GM21381 (cell line): ENCODE results near the gene SSNA1.
"Not testable (repeated sequence)": the region's sequence is repeated elsewhere in the genome, so short reads cannot be mapped to it uniquely, and the experiment has no call there.

Experiments used
- ATAC-seq: cut with Tn5 transposase; IDR thresholded peaks from one replicate; pipeline ENCODE4 v1.9.1; 2021; ENCODE audit warnings: mild to moderate bottlenecking, moderate library complexity; ENCODE audit not compliant: unreplicated experiment

Gene SSNA1

DNA sequence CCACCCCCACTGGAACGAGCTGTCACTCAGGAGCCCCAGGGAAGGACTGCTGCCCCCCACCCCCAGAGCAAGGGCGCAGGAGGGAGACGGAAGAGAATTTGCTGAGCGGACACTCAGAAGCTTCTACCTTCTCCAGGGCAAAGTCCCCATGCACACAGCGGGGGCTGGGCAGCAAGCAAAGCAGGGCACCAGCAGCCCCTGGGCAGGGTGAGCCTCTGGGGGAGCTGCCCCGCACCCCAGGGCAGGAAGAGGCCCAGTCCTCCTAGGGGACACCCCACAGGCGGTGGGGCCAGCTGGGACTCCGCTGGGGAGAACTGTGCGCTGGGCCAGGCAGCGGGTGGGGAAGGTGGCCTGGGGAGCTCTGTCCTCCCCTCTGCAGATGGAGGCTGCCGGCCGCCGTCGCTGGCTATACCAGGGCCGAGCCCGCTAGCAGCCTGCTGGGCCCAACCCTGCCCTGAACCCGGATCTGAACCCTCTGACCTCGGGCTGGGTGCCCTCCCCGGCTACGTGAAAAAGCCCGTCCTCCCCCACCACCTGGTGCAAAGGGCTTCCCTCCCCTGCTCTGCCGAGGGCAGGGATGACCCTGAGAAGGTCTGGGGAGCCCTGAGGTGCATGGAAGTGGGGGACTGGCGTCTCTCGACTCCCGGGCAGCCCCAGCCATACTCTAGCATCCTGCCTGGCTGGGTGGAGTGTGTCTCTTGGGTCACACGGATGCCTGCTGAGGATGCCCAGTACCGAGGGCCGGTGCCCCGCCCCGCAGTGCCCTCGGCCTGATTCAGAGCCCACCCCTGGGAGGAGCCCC, 41.6 kb downstream of the SSNA1 start:
- ATAC-seq, result no peak

DNA sequence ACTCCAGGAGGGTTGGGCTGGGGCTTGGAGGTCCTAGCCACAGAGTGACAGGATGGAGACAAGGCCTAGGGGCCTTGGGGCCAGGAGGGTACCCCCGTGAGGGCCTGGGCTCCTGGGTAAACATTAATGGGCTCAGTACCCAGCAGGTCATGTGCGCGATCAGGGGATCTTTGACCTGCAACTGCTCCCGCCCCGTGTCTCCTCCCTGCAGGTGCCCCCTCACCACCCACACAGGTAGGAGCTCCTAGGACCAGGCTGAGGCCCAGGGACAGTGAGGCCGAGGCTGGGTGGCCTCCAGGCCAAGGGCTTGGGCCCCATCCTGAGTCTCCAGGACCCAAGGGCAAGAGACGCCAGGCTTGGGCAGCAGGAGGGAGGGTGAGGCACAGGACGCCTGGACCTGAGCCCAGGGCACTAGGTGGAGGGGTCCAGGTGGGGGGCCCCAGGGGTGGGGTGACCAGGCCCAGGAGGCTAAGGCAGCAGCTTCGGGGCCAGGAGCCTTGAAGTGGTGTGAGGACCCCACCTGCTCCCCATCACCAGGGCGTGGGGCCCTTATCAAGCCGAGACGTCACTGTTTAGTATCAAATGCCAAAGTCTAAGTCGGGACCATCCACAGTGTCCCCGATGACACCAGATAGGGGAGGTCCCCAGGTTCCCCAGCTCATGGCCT, 42.4 kb downstream of the SSNA1 start, which contains the start of gene SLC34A3:
TSS of gene SLC34A3 (plus strand) at position 197 of the 667 bp plus-strand sequence. CDS start 802 bp downstream, outside the sequence.
- no peak for ATAC-seq

DNA sequence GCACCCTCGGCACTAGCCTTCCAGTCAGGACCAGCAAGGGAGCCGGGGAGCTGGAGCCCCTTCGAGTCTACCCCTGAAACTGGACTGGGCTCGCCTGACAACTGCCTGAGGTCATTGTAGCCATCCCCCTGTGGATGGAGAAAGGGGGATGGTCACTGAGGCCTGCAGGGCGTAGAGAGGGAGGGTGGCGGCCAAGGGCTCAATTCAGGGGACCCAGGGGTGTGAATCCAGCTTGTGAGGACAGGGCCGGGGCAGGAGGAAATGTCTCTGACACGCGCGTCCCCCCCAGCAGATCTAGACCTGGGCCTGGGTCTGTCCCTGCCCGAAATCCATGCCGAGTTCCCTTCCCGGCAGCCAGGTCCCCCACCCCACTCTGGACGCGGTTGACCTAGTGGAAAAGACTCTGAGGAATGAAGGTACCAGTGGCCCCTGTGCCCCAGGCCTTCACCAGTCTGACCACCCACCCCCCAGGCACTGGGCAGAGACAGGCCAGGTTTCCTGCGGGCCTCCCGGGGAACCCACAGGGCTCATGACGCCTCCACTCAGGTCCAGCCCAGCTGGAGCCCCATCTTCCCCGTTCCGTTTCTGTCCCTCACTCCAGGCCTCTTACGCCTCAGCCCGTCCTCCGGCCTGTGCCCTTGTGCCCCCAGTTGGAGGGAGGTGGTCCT, 43.0 kb downstream of the SSNA1 start:
- ATAC-seq, result no peak

DNA sequence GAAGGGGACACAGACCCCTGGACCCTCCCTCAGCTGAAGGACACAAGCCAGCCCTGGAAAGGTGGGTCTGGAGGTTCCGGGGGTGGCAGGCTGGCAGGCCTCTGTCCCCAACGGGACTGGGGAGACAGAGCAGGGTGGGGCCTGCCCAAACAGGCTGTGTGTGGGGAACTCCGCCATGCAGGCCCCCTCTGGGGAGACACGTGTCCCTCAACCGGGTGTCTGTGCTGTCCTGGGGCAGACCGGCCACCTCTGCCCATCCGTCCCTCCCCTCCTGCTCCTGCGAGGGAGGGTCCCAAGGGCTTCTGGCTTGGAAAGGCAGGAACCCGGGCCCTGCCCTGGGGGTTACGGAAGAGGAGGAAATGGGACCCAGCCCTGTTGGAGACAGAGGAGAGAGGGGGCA, 43.6 kb downstream of the SSNA1 start:
- ATAC-seq, result no peak

DNA sequence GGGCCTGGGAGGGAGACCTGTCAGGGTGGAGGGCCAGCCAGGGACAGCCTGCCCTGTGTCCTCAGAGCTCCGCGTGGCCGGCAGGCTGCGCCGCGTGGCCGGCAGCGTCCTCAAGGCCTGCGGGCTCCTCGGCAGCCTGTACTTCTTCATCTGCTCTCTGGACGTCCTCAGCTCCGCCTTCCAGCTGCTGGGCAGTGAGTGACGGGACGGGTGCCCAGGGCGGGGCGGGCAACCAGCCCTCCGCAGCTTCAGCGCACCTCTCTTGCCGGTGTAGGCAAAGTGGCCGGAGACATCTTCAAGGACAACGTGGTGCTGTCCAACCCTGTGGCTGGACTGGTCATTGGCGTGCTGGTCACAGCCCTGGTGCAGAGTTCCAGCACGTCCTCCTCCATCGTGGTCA, 44.0 kb downstream of the SSNA1 start:
- no peak for ATAC-seq

DNA sequence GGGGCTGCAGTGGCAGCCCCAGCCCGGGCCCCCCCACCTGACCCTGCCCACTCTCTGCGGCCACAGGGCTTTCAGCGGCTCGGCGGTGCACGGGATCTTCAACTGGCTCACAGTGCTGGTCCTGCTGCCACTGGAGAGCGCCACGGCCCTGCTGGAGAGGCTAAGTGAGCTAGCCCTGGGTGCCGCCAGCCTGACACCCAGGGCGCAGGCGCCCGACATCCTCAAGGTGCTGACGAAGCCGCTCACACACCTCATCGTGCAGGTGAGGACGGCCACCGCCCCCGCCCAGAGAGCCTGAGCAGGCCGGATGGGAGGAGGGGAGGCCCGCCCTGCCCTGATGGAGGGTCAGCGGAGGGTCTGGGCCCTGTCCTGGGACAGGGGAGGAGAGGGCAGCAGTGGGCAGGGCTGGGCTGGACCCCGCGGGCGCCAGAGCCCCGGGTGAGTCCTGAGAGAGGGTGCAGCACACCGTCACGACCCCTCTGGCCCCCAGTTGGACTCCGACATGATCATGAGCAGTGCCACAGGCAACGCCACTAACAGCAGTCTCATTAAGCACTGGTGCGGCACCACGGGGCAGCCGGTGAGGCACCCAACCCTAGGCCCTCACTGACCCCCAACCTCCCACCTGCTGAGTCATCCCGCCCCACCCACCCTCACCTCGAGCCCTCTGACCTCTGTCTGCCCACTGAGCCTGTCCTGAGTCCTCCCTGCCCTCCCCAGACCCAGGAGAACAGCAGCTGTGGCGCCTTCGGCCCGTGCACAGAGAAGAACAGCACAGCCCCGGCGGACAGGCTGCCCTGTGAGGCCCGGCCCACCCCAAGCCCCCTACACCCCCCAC, 44.9 kb downstream of the SSNA1 start:
- no peak for ATAC-seq

DNA sequence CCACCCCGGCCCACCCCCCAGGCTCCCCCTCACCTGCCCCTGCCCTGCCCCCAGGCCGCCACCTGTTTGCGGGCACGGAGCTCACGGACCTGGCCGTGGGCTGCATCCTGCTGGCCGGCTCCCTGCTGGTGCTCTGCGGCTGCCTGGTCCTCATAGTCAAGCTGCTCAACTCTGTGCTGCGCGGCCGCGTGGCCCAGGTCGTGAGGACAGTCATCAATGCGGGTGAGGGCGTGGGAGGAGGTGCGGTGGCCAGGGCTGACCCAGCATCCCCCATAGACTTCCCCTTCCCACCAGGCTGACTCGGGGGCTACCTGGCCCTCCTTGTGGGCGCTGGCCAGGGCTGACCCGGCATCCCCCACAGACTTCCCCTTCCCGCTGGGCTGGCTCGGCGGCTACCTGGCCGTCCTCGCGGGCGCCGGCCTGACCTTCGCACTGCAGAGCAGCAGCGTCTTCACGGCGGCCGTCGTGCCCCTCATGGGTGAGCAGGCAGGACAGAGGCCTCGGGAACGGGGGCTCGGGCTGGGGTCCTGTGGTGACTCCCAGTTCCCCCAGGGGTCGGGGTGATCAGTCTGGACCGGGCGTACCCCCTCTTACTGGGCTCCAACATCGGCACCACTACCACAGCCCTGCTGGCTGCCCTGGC, 45.7 kb downstream of the SSNA1 start:
- ATAC-seq, result no peak

DNA sequence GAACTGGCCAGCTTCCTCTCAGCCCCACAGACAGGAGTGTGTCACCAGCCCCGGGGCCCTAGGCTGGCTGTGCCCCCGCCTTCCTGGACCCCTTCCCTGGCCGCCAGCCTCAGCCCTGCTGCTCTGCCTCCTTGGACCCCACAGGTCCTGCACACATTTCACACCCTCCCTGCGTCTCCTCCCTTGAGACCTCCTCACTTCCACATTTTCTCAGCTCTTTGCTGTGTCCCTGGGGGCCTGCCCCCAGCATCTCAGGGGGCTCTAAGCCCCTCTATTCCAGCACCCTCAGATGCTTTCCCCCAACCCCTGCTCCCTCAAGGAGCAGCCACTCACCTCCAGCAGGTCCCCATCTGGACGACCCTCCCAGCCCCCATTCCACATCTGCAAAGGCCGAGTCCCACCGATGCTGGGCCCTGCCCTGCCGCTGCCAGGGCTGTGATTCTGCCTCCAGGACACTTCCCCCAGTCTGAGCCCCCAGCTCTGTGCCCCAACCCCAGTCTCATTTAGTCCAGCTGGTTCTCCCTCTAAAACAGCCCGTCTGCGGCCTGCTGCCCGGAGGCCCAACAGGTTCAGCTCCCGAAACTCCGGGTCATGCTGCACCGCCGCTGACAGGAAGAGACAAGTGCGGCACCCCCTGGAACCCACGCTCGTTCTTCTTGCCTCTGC, 46.4 kb downstream of the SSNA1 start:
- no peak for ATAC-seq

DNA sequence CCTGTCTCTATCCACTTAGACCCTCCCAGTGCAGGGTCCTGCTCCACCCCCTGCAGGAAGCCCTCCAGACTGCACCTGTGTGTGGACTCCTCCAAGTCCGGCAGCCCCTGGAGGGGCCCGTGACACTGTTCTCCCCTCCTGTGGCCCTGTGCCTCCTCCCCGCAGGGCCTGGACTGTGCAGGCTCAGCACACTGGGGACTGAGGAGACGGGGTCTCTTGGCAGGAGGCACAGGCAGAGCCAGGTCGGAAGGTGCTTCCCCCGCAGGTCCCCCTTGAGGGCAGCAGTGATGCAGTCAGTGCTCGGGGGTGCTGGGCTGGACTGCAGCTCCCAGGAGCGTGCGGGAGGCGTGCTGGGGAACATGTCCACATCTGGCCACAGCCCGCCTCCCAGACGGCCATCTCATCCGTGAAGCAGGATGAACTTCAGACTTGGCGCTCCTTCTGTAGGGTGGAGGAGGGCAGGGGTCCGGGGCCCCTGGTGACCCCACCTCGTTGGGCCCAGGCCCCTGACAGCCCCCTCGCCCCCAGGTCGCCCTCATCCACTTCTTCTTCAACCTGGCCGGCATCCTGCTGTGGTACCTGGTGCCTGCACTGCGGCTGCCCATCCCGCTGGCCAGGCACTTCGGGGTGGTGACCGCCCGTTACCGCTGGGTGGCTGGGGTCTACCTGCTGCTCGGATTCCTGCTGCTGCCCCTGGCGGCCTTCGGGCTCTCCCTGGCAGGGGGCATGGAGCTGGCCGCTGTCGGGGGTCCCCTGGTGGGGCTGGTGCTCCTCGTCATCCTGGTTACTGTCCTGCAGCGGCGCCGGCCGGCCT, 47.2 kb downstream of the SSNA1 start:
- ATAC-seq, result no peak

DNA sequence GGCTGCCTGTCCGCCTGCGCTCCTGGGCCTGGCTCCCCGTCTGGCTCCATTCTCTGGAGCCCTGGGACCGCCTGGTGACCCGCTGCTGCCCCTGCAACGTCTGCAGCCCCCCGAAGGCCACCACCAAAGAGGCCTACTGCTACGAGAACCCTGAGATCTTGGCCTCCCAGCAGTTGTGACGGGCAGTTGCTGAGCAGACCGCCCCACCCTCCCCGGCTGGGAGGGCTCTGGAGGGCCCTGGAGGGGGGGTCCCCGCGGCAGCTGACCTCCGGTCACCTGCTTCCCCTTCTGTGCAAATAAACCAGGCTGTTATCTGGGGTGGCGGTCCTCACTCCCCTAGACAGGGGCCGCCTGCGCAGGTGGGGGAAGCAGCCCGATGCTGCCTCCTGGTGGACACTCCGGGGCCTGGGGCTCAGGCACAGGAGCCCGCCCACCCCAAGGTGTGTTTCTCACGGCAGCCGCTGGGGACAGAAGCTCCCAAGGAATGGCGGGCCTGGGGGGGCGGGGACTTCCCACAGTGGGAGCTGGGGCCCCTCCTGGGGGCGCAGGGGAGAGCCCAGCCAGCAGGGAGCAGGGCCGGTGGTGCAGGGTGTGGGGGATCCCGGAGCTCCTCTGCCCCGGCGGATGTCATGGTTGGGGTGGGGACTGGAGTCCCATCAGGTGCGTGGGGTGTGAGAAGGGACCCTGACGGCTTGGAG, 47.9 kb downstream of the SSNA1 start:
- no peak for ATAC-seq

DNA sequence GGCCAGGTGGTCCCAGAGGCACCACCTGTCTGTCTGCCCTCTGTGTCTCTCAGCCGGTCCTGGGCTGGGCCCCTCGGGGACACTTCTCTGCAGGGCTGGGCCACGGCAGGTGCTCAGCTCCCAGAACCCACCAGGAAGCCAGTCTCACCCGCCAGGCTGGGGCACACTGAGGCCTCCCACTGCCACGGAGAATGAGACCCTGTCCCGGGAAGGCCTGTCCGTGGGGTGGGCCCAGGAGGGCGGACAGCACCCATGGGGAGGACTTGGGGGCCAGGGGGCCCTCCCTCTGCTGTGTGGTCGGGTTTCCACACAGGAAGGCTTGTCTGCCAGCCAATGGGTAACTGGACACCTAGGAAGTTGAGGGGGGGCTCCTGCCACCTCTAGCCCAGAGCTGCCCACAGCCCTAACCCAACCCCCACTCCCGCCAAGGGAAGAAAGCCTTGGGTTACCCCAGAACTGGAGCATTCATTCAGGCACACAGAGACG, 48.5 kb downstream of the SSNA1 start:
- ATAC-seq, result no peak

DNA sequence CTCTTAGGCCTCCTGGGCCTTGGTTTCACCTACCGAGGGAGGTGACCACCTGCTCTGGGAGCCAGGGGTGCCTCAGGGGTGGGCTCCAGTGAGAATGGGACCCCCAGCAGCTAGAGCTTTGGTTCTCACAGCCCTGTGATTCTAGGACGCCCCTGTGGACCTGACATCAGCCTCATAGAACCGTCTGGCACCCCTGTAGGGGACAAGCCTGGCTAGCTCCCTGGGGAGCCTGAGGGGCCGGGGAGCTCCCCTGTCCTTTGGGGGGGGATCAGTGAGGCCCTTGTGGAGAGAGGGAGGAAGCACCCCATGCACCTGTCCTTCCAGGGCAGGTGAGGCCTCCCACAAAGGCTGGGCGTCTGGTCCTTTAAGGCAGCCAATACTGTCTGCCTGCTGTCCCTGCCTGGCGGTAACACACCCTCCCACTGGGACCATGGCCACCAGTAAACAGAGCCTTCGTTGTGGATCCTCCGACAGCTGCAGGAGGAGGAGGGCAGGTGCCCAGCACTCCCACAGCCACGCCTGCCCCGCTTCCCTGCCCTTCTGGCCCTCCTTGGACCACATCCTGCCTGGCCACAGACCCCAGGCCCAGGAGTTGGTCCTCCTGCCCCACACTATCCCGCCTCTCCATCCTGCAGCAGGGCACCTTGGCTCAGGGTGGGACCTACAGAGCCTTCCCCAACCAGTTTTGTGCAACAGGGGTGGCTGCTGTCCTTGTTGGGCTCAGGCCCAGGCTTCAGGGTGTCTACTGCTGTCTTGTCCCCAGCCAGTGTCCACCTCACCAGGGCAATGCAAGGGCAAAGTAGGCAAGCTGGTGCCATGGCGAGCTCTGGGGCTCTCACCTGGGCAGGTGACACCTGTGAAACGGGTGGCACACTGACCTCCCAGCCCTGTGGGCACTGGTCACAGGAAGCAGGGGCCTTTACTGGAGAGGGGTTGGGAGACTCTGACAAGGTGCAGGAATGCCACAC, 49.6 kb downstream of the SSNA1 start:
- no peak for ATAC-seq

DNA sequence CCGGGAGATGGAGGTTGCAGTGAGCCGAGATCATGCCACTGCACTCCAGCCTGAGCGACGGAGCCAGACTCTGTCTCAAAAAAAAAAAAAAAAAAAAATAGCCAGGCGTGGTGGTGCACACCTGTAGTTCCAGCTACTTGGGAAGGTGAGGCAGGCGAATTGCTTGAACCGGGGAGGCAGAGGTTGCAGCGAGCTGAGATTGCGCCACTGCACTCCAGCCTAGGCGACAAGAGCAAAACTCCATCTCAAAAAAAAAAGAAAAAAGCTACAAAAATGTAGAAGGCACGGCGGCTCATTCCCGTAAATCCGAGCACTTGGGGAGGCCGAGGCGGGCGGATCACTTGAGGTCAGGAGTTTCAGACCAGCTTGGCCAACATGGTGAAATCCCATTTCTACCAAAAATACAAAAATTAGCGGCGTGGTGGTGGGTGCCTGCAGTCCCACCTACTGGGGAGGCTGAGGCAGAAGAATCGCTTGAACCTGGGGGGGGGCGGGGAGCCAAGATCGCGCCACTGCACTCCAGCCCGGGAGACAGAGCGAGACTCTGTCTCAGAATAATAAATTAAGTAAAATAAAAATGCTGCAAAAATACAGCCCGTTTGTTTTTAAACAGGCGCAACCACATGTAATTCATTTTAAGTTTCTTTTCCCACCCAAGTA, 51.2 kb downstream of the SSNA1 start:
- ATAC-seq, result not testable (repeated sequence)
